ENCODE data around the gene BABAM2.

Gene BABAM2

DNA sequence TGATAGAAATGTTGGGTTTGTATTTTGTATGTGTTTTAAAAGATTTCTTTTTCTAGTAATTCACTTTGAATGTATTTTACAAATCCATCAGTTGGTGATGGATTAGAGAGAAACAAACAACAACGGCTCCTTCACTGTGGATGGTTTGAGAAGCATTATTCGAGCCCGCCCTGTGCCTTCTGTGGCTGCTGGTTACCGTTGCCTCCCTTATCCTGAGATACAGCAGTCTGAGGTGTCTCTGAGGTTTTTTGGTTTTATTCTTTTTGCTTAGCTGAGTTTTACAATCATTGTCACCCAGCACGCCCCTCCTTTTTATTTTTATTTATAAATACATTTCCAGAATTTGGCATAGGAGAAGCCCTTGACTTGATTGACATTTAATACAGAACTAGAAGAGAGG, 168.3 kb downstream of the BABAM2 start:
- Histone ChIP-seq H3K4me2 (ENCODE audit: low read length) (no peak overlapping the region), H3K9ac (ENCODE audit: low read depth, low read length) (no peak overlapping the region), H3K4me3 (ENCODE audit: low read length) (no peak overlapping the region), H3K4me1 (ENCODE audit: control insufficient read depth, insufficient read depth, low read length) (peaks cover 16% of the 10 kb centered on the region), H3K9me3 (replicated peaks; ENCODE audit: low read length) (no peaks in the 10 kb centered on the region), H3K27me3 (ENCODE audit: control insufficient read depth, insufficient read depth, low read length) (no peaks in the 10 kb centered on the region), H3K36me3 (ENCODE audit: insufficient read depth, low read length) (no peaks in the 10 kb centered on the region)

- H3K9ac ChIP-seq (ENCODE audit: low read depth, low read length): no peak overlapping the region
- no peak overlapping the region for H3K4me3 ChIP-seq (ENCODE audit: low read length)
- no peaks in the 10 kb centered on the region for H3K27me3 ChIP-seq (ENCODE audit: control insufficient read depth, insufficient read depth, low read length)
- peaks cover 17% of the 10 kb centered on the region for H3K4me1 ChIP-seq (ENCODE audit: control insufficient read depth, insufficient read depth, low read length)
- H3K36me3 ChIP-seq (ENCODE audit: insufficient read depth, low read length): no peaks in the 10 kb centered on the region
- H3K9me3 ChIP-seq (replicated peaks; ENCODE audit: low read length): no peaks in the 10 kb centered on the region
- H3K4me2 ChIP-seq (ENCODE audit: low read length): no peak overlapping the region
Observed at GRCh38 chr2:28062867-28063266, 172.3 kb downstream of the BABAM2 start.

- peaks cover 23% of the 10 kb centered on the region for H3K4me1 ChIP-seq (ENCODE audit: control insufficient read depth, insufficient read depth, low read length)
- no peak overlapping the region for H3K4me2 ChIP-seq (ENCODE audit: low read length)
- H3K4me3 ChIP-seq (ENCODE audit: low read length): no peak overlapping the region
- H3K9me3 ChIP-seq (replicated peaks; ENCODE audit: low read length): no peaks in the 10 kb centered on the region
- H3K27me3 ChIP-seq (ENCODE audit: control insufficient read depth, insufficient read depth, low read length): no peaks in the 10 kb centered on the region
- H3K9ac ChIP-seq (ENCODE audit: low read depth, low read length): no peak overlapping the region
- no peaks in the 10 kb centered on the region for H3K36me3 ChIP-seq (ENCODE audit: insufficient read depth, low read length)
Observed at GRCh38 chr2:28063492-28063962, 173.0 kb downstream of the BABAM2 start.

- no peak overlapping the region for H3K9ac ChIP-seq (ENCODE audit: low read depth, low read length)
- H3K4me1 ChIP-seq (ENCODE audit: control insufficient read depth, insufficient read depth, low read length): peaks cover 24% of the 10 kb centered on the region
- no peaks in the 10 kb centered on the region for H3K27me3 ChIP-seq (ENCODE audit: control insufficient read depth, insufficient read depth, low read length)
- no peaks in the 10 kb centered on the region for H3K36me3 ChIP-seq (ENCODE audit: insufficient read depth, low read length)
- H3K4me3 ChIP-seq (ENCODE audit: low read length): no peak overlapping the region
- no peak overlapping the region for H3K4me2 ChIP-seq (ENCODE audit: low read length)
- H3K9me3 ChIP-seq (replicated peaks; ENCODE audit: low read length): no peaks in the 10 kb centered on the region
Observed at GRCh38 chr2:28067602-28068001, 177.1 kb downstream of the BABAM2 start.

DNA sequence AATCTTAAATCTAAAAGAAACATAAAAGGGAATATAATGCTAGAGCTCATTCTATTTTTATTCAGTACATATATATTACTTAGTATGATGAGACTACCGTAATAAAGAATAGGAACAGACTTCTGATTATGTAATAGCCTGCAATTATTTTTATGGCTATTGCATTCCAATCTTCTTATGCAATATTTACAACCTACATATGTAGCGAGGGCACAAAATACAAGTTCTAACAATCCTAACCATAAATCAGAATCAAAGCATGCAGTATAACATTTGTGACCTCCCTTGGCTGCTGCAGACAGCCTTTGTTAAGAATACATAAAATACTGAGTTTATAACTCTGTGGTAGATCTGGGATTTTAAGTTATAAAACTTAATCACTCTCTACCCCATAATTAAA, 177.6 kb downstream of the BABAM2 start:
- H3K4me2 ChIP-seq (ENCODE audit: low read length): no peak overlapping the region
- no peaks in the 10 kb centered on the region for H3K9me3 ChIP-seq (replicated peaks; ENCODE audit: low read length)
- H3K9ac ChIP-seq (ENCODE audit: low read depth, low read length): no peak overlapping the region
- H3K27me3 ChIP-seq (ENCODE audit: control insufficient read depth, insufficient read depth, low read length): no peaks in the 10 kb centered on the region
- no peak overlapping the region for H3K4me3 ChIP-seq (ENCODE audit: low read length)
- H3K4me1 ChIP-seq (ENCODE audit: control insufficient read depth, insufficient read depth, low read length): peaks cover 23% of the 10 kb centered on the region
- H3K36me3 ChIP-seq (ENCODE audit: insufficient read depth, low read length): no peaks in the 10 kb centered on the region

DNA sequence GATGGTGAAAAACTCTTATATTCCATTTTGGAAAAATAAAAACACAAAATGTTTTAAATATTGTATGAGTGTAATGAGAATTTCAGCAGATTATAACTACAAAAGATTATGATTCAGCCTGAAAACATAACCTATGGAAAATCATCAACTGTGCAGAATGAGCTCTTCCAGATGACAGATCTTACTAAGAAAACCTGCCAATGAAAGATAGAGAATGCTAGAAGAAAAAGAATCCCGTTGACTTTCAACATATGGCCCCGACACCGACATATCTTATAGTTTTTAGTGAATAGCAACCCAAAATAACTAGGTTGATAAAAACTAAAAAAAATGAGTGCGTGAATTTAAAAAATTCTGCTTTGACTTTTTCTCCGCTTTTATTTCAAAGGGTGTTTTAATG, 178.0 kb downstream of the BABAM2 start:
- Histone ChIP-seq H3K36me3 (ENCODE audit: insufficient read depth, low read length) (no peaks in the 10 kb centered on the region), H3K9ac (ENCODE audit: low read depth, low read length) (no peak overlapping the region), H3K4me3 (ENCODE audit: low read length) (no peak overlapping the region), H3K4me2 (ENCODE audit: low read length) (no peak overlapping the region), H3K9me3 (replicated peaks; ENCODE audit: low read length) (no peaks in the 10 kb centered on the region), H3K4me1 (ENCODE audit: control insufficient read depth, insufficient read depth, low read length) (peaks cover 18% of the 10 kb centered on the region), H3K27me3 (ENCODE audit: control insufficient read depth, insufficient read depth, low read length) (no peaks in the 10 kb centered on the region)

DNA sequence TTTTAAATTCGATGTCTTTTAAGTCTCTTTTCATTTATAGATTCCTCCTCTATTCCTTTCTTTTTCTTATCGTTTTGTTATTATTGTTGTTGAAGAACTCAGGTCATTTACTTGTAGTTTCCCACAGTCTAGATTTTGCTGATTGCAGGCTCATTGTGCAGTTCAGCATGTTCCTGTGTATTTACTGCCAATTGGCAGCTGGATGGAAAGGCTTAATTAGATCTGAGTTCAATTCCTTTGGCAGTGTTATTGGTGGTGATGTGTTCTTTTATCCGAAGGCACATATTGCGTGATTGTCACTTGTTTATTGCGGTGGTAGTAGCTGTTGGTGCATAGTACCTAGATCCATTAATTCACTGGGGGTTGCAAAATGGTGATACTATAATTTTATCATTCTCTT, 180.7 kb downstream of the BABAM2 start:
- H3K4me1 ChIP-seq (ENCODE audit: control insufficient read depth, insufficient read depth, low read length): peaks cover 13% of the 10 kb centered on the region
- H3K27me3 ChIP-seq (ENCODE audit: control insufficient read depth, insufficient read depth, low read length): no peaks in the 10 kb centered on the region
- H3K4me3 ChIP-seq (ENCODE audit: low read length): no peak overlapping the region
- H3K9ac ChIP-seq (ENCODE audit: low read depth, low read length): no peak overlapping the region
- no peak overlapping the region for H3K4me2 ChIP-seq (ENCODE audit: low read length)
- no peaks in the 10 kb centered on the region for H3K36me3 ChIP-seq (ENCODE audit: insufficient read depth, low read length)
- no peaks in the 10 kb centered on the region for H3K9me3 ChIP-seq (replicated peaks; ENCODE audit: low read length)

DNA sequence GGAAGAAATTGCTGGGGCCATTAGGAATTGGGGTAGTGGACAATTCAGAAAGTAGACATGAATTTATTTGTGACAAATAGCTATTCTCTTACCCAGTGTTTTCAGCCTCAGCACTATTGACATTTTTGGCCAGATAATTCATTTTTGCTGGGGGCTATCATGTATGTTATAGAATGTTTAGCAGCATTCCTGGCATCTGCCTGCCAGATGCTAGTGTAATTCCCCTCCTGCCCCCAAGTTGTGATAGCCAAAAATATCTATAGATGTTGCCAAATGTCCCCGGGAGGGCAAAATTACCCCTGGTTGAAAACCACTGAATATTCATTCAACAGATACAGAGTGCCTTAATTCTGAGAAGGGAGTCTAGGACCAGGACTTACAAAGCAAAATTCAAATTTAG, 183.6 kb downstream of the BABAM2 start:
- Histone ChIP-seq H3K4me1 (ENCODE audit: control insufficient read depth, insufficient read depth, low read length) (no peaks in the 10 kb centered on the region), H3K9me3 (replicated peaks; ENCODE audit: low read length) (no peaks in the 10 kb centered on the region), H3K36me3 (ENCODE audit: insufficient read depth, low read length) (no peaks in the 10 kb centered on the region), H3K27me3 (ENCODE audit: control insufficient read depth, insufficient read depth, low read length) (no peaks in the 10 kb centered on the region), H3K9ac (ENCODE audit: low read depth, low read length) (no peak overlapping the region), H3K4me3 (ENCODE audit: low read length) (no peak overlapping the region), H3K4me2 (ENCODE audit: low read length) (no peak overlapping the region)

DNA sequence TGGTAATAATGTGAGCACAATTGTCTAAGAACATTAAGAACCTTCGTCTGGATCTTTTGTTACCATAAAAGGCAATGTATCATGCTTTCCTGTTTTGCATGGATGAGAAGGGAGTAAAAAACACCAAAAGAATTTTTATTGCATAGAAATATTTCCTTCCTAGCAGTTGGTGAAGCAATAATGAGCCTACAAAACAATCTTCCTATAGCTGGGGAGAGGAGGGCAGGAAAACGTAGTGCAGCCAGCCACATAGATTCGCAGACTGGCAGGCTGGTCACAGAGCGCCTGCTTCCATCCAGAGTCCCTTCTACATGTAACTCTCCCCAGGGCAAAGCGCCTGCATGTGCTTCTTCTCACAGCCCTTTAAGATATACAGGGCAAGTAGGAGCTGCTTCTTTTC, 190.4 kb downstream of the BABAM2 start:
- Histone ChIP-seq H3K4me3 (ENCODE audit: low read length) (no peak overlapping the region), H3K4me1 (ENCODE audit: control insufficient read depth, insufficient read depth, low read length) (peaks cover 39% of the 10 kb centered on the region), H3K9ac (ENCODE audit: low read depth, low read length) (peak overlapping the region; percentile 56), H3K9me3 (replicated peaks; ENCODE audit: low read length) (no peaks in the 10 kb centered on the region), H3K27me3 (ENCODE audit: control insufficient read depth, insufficient read depth, low read length) (no peaks in the 10 kb centered on the region), H3K36me3 (ENCODE audit: insufficient read depth, low read length) (no peaks in the 10 kb centered on the region), H3K4me2 (ENCODE audit: low read length) (peak overlapping the region; percentile 41)

DNA sequence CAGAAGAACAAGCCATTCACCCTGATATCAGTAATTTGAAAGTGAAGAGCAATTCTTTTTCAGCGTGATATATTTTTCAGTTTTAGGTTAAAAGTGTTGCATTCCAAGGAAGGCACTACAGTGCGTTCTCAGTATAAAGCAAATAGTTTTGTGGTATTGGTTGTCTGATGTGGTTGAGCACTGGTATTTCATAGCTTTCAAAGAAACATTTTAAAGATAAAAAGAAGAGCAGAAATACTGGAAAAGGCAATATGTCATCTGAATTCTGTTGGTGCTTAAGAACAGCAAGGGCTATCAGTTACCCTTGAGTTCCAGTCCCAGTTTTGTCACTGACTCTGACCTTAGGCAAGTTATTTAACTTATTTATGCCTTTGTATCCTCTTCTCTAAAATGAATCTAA, 191.6 kb downstream of the BABAM2 start:
- no peaks in the 10 kb centered on the region for H3K9me3 ChIP-seq (replicated peaks; ENCODE audit: low read length)
- peaks cover 39% of the 10 kb centered on the region for H3K4me1 ChIP-seq (ENCODE audit: control insufficient read depth, insufficient read depth, low read length)

DNA sequence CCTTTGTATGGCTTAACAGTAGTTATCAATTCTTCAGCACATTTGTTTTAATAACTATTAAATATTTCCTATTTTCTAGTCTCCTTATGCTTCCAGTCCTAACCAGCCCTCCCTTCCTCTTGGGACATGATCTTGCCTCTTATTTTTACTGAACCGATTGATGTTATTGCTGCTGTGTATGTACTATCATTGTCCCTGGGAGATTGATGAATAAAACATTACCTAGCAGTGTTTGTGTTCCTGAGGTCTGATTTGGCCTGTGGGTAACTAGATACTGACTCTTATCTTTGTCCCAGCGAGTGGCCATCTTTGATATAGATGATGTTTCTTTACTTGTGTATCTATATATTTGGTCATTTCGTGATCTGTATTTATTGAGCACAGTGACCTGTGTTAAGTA, 192.9 kb downstream of the BABAM2 start:
- Histone ChIP-seq H3K9me3 (replicated peaks; ENCODE audit: low read length) (no peaks in the 10 kb centered on the region), H3K27me3 (ENCODE audit: control insufficient read depth, insufficient read depth, low read length) (no peaks in the 10 kb centered on the region), H3K4me1 (ENCODE audit: control insufficient read depth, insufficient read depth, low read length) (peaks cover 44% of the 10 kb centered on the region), H3K4me2 (ENCODE audit: low read length) (no peak overlapping the region), H3K4me3 (ENCODE audit: low read length) (no peak overlapping the region), H3K36me3 (ENCODE audit: insufficient read depth, low read length) (no peaks in the 10 kb centered on the region), H3K9ac (ENCODE audit: low read depth, low read length) (no peak overlapping the region)

More for the DNA sequence above, 191.6 kb downstream of the BABAM2 start:
- no peaks in the 10 kb centered on the region for H3K27me3 ChIP-seq (ENCODE audit: control insufficient read depth, insufficient read depth, low read length)
- no peak overlapping the region for H3K9ac ChIP-seq (ENCODE audit: low read depth, low read length)
- H3K4me2 ChIP-seq (ENCODE audit: low read length): no peak overlapping the region
- H3K36me3 ChIP-seq (ENCODE audit: insufficient read depth, low read length): no peaks in the 10 kb centered on the region
- no peak overlapping the region for H3K4me3 ChIP-seq (ENCODE audit: low read length)

DNA sequence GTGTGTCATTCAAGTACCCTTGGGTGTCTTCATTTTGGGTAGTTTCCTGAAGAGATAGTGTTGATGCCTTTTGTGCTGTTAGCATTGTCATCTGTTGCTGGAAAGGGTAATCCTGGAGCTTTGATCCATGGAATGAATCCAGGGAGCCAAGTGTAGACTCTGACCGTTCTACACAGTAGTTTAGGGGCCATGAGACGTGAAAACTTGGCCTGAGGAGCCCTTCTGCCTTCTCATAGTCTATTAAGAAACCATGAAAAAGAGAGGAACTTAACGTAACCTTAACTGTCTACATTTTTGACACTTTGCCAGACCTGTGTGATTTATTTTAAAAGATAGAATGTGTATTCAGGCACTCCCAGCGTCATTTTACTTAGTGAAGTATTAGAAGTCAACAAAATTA, 194.0 kb downstream of the BABAM2 start:
- Histone ChIP-seq H3K36me3 (ENCODE audit: insufficient read depth, low read length) (no peaks in the 10 kb centered on the region), H3K4me2 (ENCODE audit: low read length) (no peak overlapping the region), H3K4me1 (ENCODE audit: control insufficient read depth, insufficient read depth, low read length) (peaks cover 54% of the 10 kb centered on the region), H3K9ac (ENCODE audit: low read depth, low read length) (no peak overlapping the region), H3K9me3 (replicated peaks; ENCODE audit: low read length) (no peaks in the 10 kb centered on the region), H3K27me3 (ENCODE audit: control insufficient read depth, insufficient read depth, low read length) (no peaks in the 10 kb centered on the region), H3K4me3 (ENCODE audit: low read length) (no peak overlapping the region)
